Stomach (tissue), 4 donors: ENCODE results near the gene WHRN.

ENCODE experiments used
- CTCF ChIP-seq, 7 experiments: fragments of 450-650 bp in 4 of 7; fragments of 200-600 bp in 3 of 7; sonication (generic) in 3 of 7; IDR thresholded peaks; one replicate each; pipeline ENCODE4 v1.5.1; 2016 to 2019; ENCODE audit warnings: antibody characterized with exemption in 7 of 7, control low read depth in 2 of 7, mild to moderate bottlenecking in 1 of 7
- EP300 ChIP-seq: sonication (generic); formaldehyde crosslinking; IDR thresholded peaks from one replicate; pipeline ENCODE4 v1.6.1; 2017; ENCODE audit warnings: antibody characterized with exemption
- POLR2A ChIP-seq, 4 donors: fragments of 450-650 bp; IDR thresholded peaks; one replicate each; pipeline ENCODE4 v1.6.1; 2016; ENCODE audit warnings: antibody characterized with exemption in 4 of 4, control low read depth in 2 of 4, mild to moderate bottlenecking in 1 of 4, moderate library complexity in 1 of 4

DNA sequence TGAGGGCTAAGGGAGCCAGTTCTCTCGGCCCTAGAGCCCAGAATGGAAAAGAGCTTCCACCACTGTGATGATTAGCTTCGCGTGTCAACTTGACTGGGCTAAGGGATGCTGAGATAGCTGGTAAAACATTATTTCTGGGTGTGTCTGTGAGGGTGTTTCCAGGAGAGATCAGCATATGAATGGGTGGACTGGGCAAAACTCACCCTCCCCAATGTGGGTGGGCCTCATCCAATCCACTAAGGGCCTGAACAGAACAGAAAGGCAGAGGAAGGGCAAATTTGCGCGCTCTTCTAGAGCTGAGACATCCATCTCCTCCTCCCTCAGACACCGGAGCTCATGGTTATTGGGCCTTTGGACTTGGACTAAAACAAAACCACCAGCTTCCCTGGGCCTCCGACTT lies 96.6 kb downstream of the WHRN start:
- no peak for TF ChIP-seq EP300
- no peak for TF ChIP-seq CTCF (IDR thresholded peaks at IDR 0.05)
- TF ChIP-seq POLR2A (IDR thresholded peaks at IDR 0.05) = no peak
